ENCODE data around the gene SCGB3A2.

The SCGB3A2 gene

DNA sequence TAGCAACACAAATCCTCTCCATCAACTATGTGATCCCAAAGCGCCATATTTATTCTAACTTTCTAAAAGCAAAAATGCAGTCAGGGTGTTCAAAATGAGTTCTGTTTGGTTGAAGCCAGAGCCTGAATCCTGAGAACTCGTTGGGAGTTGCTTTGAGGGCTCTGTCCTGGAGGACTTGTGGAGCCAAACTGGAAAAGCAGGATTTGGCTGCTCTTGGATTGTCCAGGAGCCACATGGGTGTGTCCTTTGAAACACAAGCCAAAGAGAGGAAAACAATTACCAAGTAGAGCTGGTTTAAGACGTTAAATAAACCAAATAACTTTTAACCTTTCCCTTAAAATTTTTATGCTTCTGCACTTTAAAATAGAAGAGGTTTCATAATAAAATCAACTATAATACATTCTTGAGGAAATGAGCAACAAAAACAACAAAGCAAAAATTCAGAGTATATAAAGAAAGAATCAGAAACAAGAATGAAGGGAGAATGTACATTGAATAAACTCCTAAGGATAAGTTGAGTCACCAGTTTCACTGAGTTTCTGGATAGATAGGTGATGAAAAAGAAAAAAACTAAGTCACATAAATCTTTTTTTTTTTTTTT, 14.3 kb downstream of the SCGB3A2 start:
- H3K4me3 ChIP-seq (ENCODE audit: low read depth, low read length) = no peak overlapping the region
- TF ChIP-seq, protein P1, sequence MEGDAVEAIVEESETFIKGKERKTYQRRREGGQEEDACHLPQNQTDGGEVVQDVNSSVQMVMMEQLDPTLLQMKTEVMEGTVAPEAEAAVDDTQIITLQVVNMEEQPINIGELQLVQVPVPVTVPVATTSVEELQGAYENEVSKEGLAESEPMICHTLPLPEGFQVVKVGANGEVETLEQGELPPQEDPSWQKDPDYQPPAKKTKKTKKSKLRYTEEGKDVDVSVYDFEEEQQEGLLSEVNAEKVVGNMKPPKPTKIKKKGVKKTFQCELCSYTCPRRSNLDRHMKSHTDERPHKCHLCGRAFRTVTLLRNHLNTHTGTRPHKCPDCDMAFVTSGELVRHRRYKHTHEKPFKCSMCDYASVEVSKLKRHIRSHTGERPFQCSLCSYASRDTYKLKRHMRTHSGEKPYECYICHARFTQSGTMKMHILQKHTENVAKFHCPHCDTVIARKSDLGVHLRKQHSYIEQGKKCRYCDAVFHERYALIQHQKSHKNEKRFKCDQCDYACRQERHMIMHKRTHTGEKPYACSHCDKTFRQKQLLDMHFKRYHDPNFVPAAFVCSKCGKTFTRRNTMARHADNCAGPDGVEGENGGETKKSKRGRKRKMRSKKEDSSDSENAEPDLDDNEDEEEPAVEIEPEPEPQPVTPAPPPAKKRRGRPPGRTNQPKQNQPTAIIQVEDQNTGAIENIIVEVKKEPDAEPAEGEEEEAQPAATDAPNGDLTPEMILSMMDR (IDR thresholded peaks at IDR 0.05; ENCODE audit: borderline replicate concordance, insufficient read depth, low read depth, low read length) = no peak

DNA sequence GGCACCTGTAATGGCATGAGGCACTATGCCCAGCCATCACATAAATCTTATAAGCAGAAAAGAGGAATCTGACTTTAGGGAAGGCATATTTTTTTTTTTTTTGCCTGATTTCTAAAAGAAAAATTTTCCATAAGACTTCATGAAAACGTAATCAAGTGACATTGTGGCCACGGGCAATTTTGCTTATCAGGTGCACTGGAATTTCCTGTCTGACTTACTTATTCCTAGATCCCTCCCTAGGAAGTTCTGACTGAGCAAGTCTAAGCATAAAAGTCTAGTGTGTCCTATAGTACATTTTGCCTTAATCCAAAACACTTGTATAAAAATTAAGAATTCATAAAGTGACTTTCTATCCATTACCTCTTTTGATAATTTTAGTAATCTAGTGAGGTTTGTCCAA, 15.3 kb downstream of the SCGB3A2 start:
- H3K4me3 ChIP-seq (ENCODE audit: low read depth, low read length) = no peak overlapping the region
- TF ChIP-seq, protein P1 (IDR thresholded peaks at IDR 0.05; ENCODE audit: borderline replicate concordance, insufficient read depth, low read depth, low read length) = no peak

DNA sequence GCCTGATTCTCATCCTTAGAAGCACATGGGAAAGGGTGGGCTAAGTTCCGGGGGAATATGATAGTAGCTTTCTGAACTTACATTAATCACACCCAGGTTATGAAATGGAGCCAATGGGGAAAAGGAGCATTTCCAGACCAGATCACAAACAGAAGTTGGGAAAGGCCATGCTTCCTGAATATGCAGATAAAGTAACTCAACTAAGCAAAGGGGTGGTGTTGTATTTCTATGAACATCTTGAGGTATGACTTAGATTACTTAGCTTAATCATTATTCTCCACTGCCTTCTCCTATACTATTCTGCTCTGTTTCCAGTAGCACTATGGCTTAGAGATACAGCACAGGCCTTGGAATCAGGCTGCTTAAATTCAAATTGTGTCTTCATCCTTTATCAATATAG, 17.4 kb downstream of the SCGB3A2 start:
- H3K4me3 ChIP-seq (ENCODE audit: low read depth, low read length) = no peak overlapping the region
- TF ChIP-seq, protein P1 (IDR thresholded peaks at IDR 0.05; ENCODE audit: borderline replicate concordance, insufficient read depth, low read depth, low read length) = no peak

DNA sequence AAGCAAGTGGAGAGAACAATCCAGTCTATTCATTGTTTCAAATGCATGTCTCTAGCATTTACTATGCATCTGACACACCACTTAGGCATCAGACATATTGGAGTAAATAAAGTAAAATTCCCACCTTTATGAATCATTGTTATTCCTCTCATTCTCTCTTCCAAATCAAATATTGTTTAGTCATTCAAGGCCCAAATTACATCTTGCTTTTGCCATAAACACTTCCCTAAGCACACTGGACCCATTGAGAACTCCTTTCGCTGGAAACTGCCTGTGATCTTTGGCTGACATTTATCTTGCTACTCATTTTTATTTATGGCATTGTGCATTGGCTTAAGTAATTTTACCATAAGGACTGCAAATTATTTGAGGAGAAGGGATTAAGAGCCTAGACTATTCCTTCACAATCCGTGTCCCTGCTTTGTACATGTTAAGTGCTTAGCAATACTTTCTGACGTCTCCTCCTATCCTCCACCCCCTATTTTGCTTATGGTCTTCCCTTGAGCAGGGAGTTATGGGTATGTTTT, 20.4 kb downstream of the SCGB3A2 start:
- no peak overlapping the region for H3K4me3 ChIP-seq (ENCODE audit: low read depth, low read length)
- TF ChIP-seq, protein P1 (IDR thresholded peaks at IDR 0.05; ENCODE audit: borderline replicate concordance, insufficient read depth, low read depth, low read length) = no peak

DNA sequence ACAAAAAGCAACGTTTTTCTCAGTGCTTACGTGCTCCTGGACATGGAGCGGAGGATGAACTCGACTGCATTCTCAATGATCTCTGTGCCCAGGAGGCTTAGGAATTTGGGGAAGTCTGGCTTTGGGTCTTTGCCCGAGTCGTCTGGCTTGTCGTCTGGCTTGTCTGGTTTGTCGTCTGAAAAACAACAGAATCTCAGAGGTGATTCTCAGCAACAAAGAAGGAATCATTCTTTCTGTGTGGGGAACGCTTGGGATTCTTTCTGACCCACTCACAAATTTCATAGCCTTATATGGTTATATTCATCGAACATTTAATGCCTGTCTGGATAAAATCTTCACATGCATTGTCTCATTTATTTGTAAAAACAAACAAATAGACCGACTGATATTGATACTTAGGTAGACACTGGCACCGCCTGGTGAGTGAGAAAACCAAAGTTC, 23.1 kb downstream of the SCGB3A2 start:
- TF ChIP-seq, protein P1 (IDR thresholded peaks at IDR 0.05; ENCODE audit: borderline replicate concordance, insufficient read depth, low read depth, low read length) = no peak
- no peak overlapping the region for H3K4me3 ChIP-seq (ENCODE audit: low read depth, low read length)

DNA sequence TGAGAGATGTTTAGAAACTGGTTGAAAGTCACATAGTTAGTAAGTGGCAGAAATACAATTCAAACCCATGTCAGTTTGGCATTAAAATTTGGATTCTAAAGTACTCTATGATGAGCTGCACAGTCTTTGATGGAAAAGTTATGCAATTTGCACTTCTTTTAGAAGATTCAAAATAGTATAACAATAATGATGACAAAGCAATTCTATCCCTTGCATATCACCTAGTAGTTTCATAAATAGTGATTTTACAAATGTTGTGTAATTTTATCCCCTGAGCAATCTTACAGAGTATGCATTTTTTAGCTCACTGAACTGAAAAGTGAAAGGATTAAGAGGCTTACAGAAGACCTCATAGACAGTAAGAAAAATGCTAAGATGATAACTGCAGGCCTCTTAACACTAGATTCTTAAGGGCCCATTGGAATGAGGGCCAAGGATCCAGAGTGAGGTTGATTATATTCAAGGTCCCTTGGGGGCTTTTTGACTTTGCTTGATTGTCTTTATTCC, 24.2 kb downstream of the SCGB3A2 start:
- TF ChIP-seq, protein P1 (IDR thresholded peaks at IDR 0.05; ENCODE audit: borderline replicate concordance, insufficient read depth, low read depth, low read length) = no peak
- H3K4me3 ChIP-seq (ENCODE audit: low read depth, low read length) = no peak overlapping the region

DNA sequence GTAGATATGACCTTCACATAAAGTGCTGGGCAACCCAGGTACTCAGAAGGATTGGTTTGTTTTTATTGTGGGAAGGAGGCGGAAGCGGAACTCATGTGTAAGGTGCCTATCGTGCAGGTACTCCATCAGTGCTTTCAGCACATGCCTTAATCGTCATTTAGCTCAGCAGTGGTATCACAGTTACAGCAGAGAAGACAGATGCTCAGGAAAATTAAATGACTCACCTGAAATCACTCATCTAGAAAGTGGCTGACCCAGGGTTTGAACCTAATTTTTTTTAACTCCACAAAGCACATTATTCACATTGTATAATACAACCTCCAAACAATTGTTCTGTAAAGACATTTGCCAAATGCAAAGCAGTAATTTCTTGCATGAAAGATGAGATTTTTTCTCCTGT, 25.6 kb downstream of the SCGB3A2 start:
- no peak overlapping the region for H3K4me3 ChIP-seq (ENCODE audit: low read depth, low read length)
- TF ChIP-seq, protein P1 (IDR thresholded peaks at IDR 0.05; ENCODE audit: borderline replicate concordance, insufficient read depth, low read depth, low read length) = no peak
